Upper lobe of left lung (tissue), 4 donors: ENCODE measurements around the gene LGALS12.

ENCODE experiments used
- CTCF ChIP-seq, 6 experiments: fragments of 450-650 bp in 4 of 6; fragments of 200-600 bp in 2 of 6; sonication (generic) in 2 of 6; IDR thresholded peaks; one replicate each; pipeline ENCODE4 v1.5.1; 2016 to 2019; ENCODE audit warnings: antibody characterized with exemption in 6 of 6
- POLR2A ChIP-seq, 4 donors: fragments of 450-650 bp; IDR thresholded peaks; one replicate each; pipeline ENCODE4 v1.5.1; 2016 to 2017; ENCODE audit warnings: antibody characterized with exemption in 4 of 4, mild to moderate bottlenecking in 2 of 4
- POLR2AphosphoS5 ChIP-seq, 2 donors: sonication (generic); formaldehyde crosslinking; IDR thresholded peaks; one replicate each; pipeline ENCODE4 v1.5.1; 2017; ENCODE audit warnings: antibody characterized with exemption in 2 of 2

DNA sequence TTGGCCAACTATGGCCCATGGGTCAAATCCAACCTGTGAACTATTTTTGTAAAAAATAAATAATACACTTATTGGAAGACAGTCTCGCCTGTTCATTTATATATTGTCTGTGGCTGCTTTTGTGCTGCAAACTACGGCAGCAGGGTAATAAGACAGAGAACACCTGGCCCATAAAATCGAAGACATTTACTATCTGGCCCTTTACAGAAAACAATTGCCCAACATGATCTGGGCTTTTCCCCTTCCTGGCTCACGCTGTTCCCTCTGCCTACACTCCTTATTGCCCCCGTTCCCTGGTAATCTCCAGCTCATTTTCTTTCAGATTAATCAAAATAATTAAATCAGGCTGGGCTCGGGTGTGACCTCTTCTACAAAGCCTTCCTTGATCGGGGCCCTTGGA lies 51.7 kb downstream of the LGALS12 start:
- TF ChIP-seq POLR2AphosphoS5 (IDR thresholded peaks at IDR 0.05) (no peak), CTCF (IDR thresholded peaks at IDR 0.05) (no peak), POLR2A (IDR thresholded peaks at IDR 0.05) (no peak)
